ENCODE data around the gene SAMD11.
"Not testable (repeated sequence)": the region's sequence is repeated elsewhere in the genome, so short reads cannot be mapped to it uniquely, and the experiment has no call there.

Gene SAMD11, protein sequence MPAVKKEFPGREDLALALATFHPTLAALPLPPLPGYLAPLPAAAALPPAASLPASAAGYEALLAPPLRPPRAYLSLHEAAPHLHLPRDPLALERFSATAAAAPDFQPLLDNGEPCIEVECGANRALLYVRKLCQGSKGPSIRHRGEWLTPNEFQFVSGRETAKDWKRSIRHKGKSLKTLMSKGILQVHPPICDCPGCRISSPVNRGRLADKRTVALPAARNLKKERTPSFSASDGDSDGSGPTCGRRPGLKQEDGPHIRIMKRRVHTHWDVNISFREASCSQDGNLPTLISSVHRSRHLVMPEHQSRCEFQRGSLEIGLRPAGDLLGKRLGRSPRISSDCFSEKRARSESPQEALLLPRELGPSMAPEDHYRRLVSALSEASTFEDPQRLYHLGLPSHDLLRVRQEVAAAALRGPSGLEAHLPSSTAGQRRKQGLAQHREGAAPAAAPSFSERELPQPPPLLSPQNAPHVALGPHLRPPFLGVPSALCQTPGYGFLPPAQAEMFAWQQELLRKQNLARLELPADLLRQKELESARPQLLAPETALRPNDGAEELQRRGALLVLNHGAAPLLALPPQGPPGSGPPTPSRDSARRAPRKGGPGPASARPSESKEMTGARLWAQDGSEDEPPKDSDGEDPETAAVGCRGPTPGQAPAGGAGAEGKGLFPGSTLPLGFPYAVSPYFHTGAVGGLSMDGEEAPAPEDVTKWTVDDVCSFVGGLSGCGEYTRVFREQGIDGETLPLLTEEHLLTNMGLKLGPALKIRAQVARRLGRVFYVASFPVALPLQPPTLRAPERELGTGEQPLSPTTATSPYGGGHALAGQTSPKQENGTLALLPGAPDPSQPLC

GRCh38 chr1:923131-923990 lies at the start of gene SAMD11:
TSS of gene SAMD11 (plus strand) at chr1:923923. CDS start at chr1:924432, 509 bp downstream.
- H3K4me3 ChIP-seq (ENCODE audit: low read depth, low read length), result peak within 1 kb of the TSS; percentile 59
- DNase-seq (ENCODE audit: low read depth), result peak; percentile 49
- TF ChIP-seq CTCF (IDR thresholded peaks at IDR 0.05; ENCODE audit: low read depth, low read length, missing control alignments), result no peak
- in situ Hi-C loops (cut with HindIII; ENCODE audit: low sequenced_read_pairs), result no loop called here

DNA sequence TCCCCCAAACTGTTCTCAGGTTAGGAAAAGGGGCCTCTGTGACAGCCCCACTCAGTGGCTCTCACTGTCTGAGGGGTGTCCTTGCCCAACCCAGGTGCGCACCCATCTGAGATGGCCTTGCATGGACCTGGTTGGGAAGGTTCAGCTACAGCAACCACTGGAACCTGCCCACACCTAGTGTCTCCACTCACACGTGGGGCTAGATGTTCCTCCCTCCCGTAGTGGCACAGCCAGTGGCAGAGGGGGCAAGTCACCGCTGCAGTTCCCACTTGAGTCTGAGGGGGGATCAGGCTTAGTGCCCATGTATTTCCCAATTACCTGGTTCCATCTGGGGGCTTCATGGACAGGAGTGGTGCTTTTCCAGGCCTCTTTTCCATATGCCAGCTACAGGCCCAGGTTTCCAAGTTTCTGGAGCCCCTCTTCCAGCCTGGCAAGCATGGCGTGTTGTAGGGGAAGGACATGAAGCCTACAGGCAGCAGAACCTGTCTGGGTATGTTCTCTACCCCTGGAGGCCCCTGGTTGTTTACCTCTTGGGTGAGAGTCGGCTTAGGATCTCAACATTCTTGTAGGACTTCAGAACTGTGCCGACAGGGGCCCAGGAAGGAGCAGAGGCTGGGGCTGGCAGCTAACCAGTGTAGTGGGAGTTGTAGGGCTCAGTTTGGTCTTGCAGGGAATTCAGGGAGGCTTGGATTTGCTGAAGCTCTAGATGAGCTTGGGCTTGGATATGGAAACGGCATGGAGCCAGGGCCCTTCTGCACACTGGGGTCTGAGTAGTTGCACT lies 47.1 kb upstream of the SAMD11 start:
- DNase-seq (ENCODE audit: low read depth); H3K4me3 ChIP-seq (ENCODE audit: low read depth, low read length); in situ Hi-C loops (cut with HindIII; ENCODE audit: low sequenced_read_pairs): not testable (repeated sequence)

- in situ Hi-C loops (cut with HindIII; ENCODE audit: low sequenced_read_pairs); H3K4me3 ChIP-seq (ENCODE audit: low read depth, low read length); DNase-seq (ENCODE audit: low read depth): not testable (repeated sequence)
Observed at GRCh38 chr1:877209-877986, 46.3 kb upstream of the SAMD11 start.

DNA sequence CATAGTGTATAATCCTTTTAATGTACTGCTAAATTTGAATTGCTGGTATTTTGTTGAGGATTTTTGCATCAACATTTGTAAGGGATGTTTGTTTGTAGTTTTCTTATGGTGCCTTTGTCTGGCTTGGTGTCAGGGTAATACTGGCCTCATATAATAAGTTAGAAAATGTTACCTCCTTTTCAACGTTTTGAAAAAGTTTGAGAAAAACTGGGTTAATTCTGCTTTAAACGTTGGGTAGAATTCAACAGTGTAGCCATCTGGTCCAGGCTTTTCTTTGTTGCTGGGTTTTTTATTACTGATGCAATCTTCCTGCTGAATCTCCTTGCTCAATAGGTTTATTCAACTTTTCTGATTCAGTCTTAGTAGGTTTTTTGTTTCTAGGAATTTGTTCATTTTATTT lies 43.2 kb upstream of the SAMD11 start:
- DNase-seq (ENCODE audit: low read depth); H3K4me3 ChIP-seq (ENCODE audit: low read depth, low read length); in situ Hi-C loops (cut with HindIII; ENCODE audit: low sequenced_read_pairs): not testable (repeated sequence)

GRCh38 chr1:880915-881314 lies 42.8 kb upstream of the SAMD11 start:
- H3K4me3 ChIP-seq (ENCODE audit: low read depth, low read length); DNase-seq (ENCODE audit: low read depth); in situ Hi-C loops (cut with HindIII; ENCODE audit: low sequenced_read_pairs): not testable (repeated sequence)

DNA sequence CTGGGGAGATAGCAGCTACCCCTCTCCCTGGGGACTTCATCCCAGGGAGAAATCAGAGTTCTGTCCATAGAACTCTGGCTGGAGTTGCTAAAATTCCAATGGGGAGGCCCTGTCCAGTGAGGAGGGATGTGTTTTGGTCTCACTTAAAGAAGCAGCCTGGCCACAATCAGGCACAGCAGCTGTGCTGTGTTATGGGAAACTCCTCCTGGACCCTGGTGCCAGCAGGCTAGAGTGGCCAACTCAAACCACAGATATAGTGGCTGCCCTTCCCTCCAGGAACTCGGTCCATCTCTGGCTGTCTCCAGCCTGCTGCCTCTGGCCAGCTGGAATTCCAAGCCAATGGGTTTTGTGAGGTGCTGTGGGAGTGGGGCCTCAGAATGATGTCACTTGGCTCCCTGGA lies 37.4 kb upstream of the SAMD11 start:
- in situ Hi-C loops (cut with HindIII; ENCODE audit: low sequenced_read_pairs), result no loop called here
- DNase-seq (ENCODE audit: low read depth), result no peak
- TF ChIP-seq CTCF (IDR thresholded peaks at IDR 0.05; ENCODE audit: low read depth, low read length, missing control alignments), result no peak
- no peak overlapping the region for H3K4me3 ChIP-seq (ENCODE audit: low read depth, low read length)

GRCh38 chr1:886760-887159 lies 37.0 kb upstream of the SAMD11 start:
- no peak for TF ChIP-seq CTCF (IDR thresholded peaks at IDR 0.05; ENCODE audit: low read depth, low read length, missing control alignments)
- no peak for DNase-seq (ENCODE audit: low read depth)
- no peak overlapping the region for H3K4me3 ChIP-seq (ENCODE audit: low read depth, low read length)
- in situ Hi-C loops (cut with HindIII; ENCODE audit: low sequenced_read_pairs), result no loop called here
